Measurements from ENCODE around the gene KDELR3. TPM values are rescaled to one million over a fixed set of nuclear protein-coding genes. Genes with fewer than 3 reads are reported as not detected.

Gene KDELR3
- total RNA-seq, 2 experiments from 2014 or later, result not detected

GRCh38 chr22:38489561-38490145, 21.8 kb downstream of the KDELR3 start:
- POLR2A ChIA-PET, result no interaction called here
- intact Hi-C loops (cut with micrococcal nuclease; ENCODE audit: unreplicated experiment), result no loop called here
- no TSS peak for BruUV-seq (replicated peaks)

GRCh38 chr22:38490475-38490874, 22.6 kb downstream of the KDELR3 start:
- no peak overlapping the region for H3K4me3 ChIP-seq (ENCODE audit: low read depth, low read length, poor library complexity, severe bottlenecking)
- H4K20me1 ChIP-seq (ENCODE audit: insufficient read depth, low read length), result peaks cover 9% of the 10 kb centered on the region; the same call in 1 of the 2 replicates
- DNase-seq (ENCODE audit: low spot score), result no peak
- POLR2A ChIA-PET, result no interaction called here
- no TSS peak for BruUV-seq (replicated peaks)
- no peak overlapping the region for H3K27ac ChIP-seq (ENCODE audit: low read depth, low read length, poor library complexity, severe bottlenecking)
- H3K9me3 ChIP-seq (ENCODE audit: low read length), result no peaks in the 10 kb centered on the region
- CTCF ChIA-PET (ENCODE audit: unreplicated experiment), result no interaction called here
- no peak overlapping the region for H2AFZ ChIP-seq (ENCODE audit: low read length)
- H3K9me2 ChIP-seq (ENCODE audit: insufficient read depth, low read length), result no peaks in the 10 kb centered on the region
- intact Hi-C loops (cut with micrococcal nuclease; ENCODE audit: unreplicated experiment), result no loop called here
- no peaks in the 10 kb centered on the region for H3K4me1 ChIP-seq (ENCODE audit: insufficient read depth, low read length, poor library complexity, severe bottlenecking)
- H3K4me2 ChIP-seq (ENCODE audit: low read length), result no peak overlapping the region
- H3K36me3 ChIP-seq (ENCODE audit: insufficient read depth, low read length), result peaks cover 98% of the 10 kb centered on the region
- no peak for TF ChIP-seq CTCF (conservative IDR thresholded peaks at IDR 0.05; ENCODE audit: low read length)
- no peak for TF ChIP-seq EZH2phosphoT487 (IDR thresholded peaks at IDR 0.05; ENCODE audit: borderline replicate concordance, low read depth, low read length)
- peaks cover 1% of the 10 kb centered on the region; the same call in 1 of the 2 replicates for H3K79me2 ChIP-seq (ENCODE audit: insufficient read depth, low read depth, low read length)

More at GRCh38 chr22:38489561-38490145, 21.8 kb downstream of the KDELR3 start:
- no peak for DNase-seq (ENCODE audit: low spot score)
- Histone ChIP-seq H3K4me2 (ENCODE audit: low read length) (no peak overlapping the region), H3K4me3 (ENCODE audit: low read depth, low read length, poor library complexity, severe bottlenecking) (no peak overlapping the region), H3K27ac (ENCODE audit: low read depth, low read length, poor library complexity, severe bottlenecking) (no peak overlapping the region), H3K79me2 (ENCODE audit: insufficient read depth, low read depth, low read length) (no peaks in the 10 kb centered on the region), H2AFZ (ENCODE audit: low read length) (no peak overlapping the region), H4K20me1 (ENCODE audit: insufficient read depth, low read length) (peaks cover 9% of the 10 kb centered on the region; the same call in 1 of the 2 replicates), H3K9me2 (ENCODE audit: insufficient read depth, low read length) (no peaks in the 10 kb centered on the region), H3K4me1 (ENCODE audit: insufficient read depth, low read length, poor library complexity, severe bottlenecking) (no peaks in the 10 kb centered on the region), H3K36me3 (ENCODE audit: insufficient read depth, low read length) (peaks cover 97% of the 10 kb centered on the region), H3K9me3 (ENCODE audit: low read length) (no peaks in the 10 kb centered on the region)
- TF ChIP-seq CTCF (conservative IDR thresholded peaks at IDR 0.05; ENCODE audit: low read length) (no peak), EZH2phosphoT487 (IDR thresholded peaks at IDR 0.05; ENCODE audit: borderline replicate concordance, low read depth, low read length) (no peak)
- CTCF ChIA-PET (ENCODE audit: unreplicated experiment), result no interaction called here

DNA sequence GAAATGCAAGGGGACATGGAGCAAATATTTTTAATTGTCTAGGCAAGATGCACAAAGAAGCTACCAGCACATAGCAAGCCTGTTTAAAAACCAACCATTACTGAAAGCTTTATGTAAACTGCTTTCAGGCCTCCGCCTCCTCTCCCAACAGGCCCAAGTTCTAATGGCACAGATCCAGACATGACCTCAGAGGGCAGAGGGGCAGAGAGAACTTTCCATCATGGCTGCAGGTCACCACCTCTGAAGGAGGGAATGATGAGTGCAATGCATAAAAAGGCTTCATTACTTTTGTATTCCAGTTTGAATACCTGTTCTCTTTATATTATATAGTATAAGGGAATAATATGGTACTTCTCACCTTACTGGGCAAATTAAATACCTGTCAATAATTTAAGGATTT, 23.0 kb downstream of the KDELR3 start:
- Histone ChIP-seq H3K27ac (ENCODE audit: low read depth, low read length, poor library complexity, severe bottlenecking) (no peak overlapping the region), H2AFZ (ENCODE audit: low read length) (no peak overlapping the region), H3K9me3 (ENCODE audit: low read length) (no peaks in the 10 kb centered on the region), H3K4me1 (ENCODE audit: insufficient read depth, low read length, poor library complexity, severe bottlenecking) (no peaks in the 10 kb centered on the region), H3K4me3 (ENCODE audit: low read depth, low read length, poor library complexity, severe bottlenecking) (no peak overlapping the region), H4K20me1 (ENCODE audit: insufficient read depth, low read length) (peaks cover 9% of the 10 kb centered on the region; the same call in 1 of the 2 replicates), H3K36me3 (ENCODE audit: insufficient read depth, low read length) (peaks cover 99% of the 10 kb centered on the region), H3K79me2 (ENCODE audit: insufficient read depth, low read depth, low read length) (peaks cover 5% of the 10 kb centered on the region; the same call in 1 of the 2 replicates), H3K4me2 (ENCODE audit: low read length) (no peak overlapping the region), H3K9me2 (ENCODE audit: insufficient read depth, low read length) (no peaks in the 10 kb centered on the region)
- ChIA-PET CTCF (ENCODE audit: unreplicated experiment) (no interaction called here), POLR2A (no interaction called here)
- intact Hi-C loops (cut with micrococcal nuclease; ENCODE audit: unreplicated experiment), result no loop called here
- TF ChIP-seq EZH2phosphoT487 (IDR thresholded peaks at IDR 0.05; ENCODE audit: borderline replicate concordance, low read depth, low read length), result no peak
- TF ChIP-seq CTCF (conservative IDR thresholded peaks at IDR 0.05; ENCODE audit: low read length), result no peak
- no TSS peak for BruUV-seq (replicated peaks)
- DNase-seq (ENCODE audit: low spot score), result no peak

Measured in OCI-LY7 (cell line).